NOMO-1 (cell line): ENCODE data around the gene NOXO1.

Source experiments
- DNase-seq, 2 experiments: peaks; one replicate each; lab custom pipeline; 2025; ENCODE audit not compliant: unreplicated experiment in 2 of 2; lab: John Stamatoyannopoulos, UW

Gene NOXO1

DNA sequence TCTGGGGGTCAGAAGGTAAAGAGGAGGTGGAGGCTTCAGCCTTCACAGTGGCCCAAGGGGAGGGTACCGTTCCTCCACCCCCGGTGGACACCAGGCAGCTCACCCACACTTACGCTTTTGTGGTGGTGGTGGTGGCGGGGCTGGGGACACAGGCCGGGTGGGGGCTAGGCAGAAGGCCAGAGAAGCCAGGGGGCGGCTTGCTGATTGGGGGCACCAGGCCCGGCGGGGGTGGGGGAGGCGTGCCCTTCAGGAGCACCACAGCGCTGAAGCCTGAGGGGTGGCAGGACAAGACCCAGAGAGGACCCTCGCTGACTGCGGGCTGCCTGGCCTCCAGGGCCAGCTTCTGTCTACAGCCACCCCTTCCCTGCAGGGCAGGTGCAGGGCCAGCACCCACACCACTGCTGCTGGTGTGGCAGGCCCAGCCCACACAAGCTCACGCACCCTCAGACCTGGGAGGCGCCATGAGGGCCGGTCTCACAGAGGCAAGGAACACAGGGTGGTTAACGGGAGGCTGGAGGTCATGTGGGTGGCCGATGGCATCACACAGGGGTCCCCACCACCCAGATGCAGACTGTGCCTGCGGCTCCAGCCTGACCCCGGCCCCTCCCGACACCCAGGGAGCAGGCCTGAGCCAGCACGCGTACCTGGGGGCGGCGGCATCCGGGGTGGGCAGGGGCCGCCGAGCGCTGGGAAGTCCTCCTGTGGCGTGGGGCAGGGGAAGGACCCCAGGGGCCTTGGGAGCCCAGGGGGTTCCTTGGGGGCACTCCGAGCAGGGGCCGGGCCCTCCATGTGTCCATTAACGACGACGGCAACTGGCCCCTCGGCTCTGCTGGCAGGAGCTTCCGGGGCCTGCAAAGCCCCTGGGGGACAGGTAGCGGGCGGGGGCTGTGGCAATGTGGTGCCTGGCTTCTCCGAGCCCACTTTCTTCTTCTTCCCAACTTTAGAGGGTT is 17.9 kb upstream of the NOXO1 start:
- no peak for DNase-seq

- DNase-seq = no peak
These were observed 17.1 kb upstream of the NOXO1 start for GRCh38 chr16:1998360-1998835.

DNA sequence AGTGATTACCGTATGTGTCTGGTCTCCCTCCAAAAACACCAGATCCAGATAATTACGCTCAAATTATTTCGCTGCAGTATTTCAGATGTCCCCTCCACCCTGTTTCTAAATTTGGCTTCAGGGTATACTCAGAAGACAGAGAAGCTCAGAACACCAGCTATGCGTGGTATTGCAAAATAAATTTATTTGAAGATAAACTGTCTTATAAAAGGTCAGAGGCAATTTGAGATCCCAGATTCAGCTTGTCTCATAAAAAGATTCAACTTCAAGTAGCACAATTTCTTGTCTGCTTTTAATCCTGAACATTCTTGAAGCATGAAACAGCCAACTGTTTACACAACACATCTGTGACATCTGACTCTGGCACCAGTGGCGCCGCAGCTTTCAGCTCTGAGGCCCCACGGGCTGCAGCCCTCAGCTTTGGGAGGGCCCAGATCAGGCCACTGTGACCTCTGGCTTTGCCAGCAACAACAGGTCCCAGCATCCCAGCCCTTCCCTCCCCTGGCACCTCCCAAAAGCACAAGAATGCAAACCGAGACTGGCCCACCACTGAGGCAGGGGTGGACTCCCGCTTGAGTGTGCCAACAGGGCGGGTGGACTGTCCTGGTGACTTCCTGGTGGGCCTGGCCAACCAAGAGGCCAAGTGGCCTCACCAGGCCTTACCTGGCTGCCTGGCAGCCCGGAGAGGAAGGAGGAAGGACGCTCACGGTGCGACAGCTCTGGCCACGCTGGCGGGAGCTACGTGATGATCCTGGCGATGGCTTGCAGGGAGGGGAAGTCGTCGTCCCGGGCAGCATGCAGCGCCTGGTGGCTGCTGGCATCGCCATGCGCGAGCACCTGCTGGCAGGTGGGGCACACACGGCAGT is 16.5 kb upstream of the NOXO1 start:
- DNase-seq = no peak

GRCh38 chr16:1993731-1994131 is 12.5 kb upstream of the NOXO1 start:
- no peak for DNase-seq

GRCh38 chr16:1992704-1993317 is 11.5 kb upstream of the NOXO1 start:
- DNase-seq = no peak

GRCh38 chr16:1991948-1992703 is 10.9 kb upstream of the NOXO1 start:
- peak; percentile 73 to 88 for DNase-seq

DNA sequence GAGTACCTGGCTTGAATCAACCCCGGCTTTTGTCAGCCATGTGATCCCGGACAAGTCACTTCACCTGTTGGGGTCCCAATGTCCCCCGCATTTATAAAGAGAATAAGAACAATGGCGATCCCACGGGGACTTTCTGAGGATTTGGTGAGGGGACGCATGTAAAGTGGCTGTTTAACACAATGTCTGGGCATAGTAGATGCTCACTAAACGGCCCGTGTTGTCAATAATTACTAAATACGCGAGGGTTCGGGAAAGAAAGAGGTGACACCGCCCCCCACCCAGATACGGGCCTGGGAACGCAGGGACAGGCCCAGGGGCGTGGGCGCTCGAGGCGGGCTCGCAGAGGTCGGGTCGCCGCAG is 10.3 kb upstream of the NOXO1 start:
- DNase-seq = no peak

DNA sequence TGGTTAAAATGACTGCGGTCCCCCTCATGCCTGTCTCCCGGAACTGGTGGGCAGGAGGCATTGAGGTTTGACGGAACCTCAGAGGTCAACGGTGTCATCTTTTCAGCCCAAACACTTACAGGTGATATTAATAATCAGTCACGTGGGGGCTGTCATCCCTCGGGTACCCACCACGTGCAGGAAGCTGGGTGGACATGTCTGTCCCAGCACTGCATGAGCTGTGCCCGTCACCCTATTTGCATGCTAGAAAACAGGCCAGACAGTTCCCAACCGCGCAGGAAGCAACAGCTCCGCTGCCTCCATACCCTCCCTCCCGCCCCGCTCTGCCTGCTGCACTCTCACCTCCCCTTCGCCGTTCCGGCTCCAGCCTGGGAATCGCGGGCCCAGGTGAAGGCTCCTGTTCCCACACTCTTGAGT is 9.9 kb upstream of the NOXO1 start:
- no peak for DNase-seq

DNA sequence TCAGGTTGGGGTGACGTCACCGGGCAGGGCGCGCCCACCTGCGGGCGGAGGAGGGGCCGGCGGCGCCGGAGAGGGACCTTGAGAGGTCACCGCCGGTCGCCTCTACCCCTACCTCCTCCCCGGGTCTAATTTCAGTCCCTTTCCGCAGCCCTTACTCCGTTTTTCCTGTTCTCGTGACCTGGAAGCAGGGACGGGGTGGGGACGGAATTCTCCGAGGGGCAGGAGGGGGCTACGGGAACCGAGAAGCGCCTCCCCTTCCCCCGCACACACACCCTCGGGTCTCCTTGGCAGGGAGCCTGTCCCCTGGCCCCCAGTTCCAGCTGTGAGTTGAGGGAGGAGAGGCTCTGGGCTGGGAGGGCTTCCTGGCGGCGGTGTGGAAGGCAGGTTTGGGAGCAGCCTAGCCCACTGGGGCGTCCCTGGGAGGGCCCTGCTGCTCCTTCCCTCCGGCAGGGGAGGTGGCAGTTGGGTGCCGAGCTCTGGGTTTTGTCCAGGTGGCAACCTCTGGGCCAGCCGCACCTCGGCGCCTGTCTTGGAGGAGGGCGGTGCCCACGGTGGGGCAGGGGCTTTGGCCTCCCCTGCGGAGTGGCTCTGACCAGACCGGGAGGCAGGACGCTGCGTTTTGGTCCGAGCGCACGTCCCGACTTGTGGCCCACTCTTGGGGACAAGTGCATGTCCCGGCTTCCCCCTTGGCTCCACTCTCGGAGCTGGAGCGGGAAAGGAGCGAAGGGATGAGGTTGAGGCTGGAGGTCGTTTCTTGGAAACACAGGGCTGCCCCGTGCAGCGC is 9.3 kb upstream of the NOXO1 start:
- no peak for DNase-seq

DNA sequence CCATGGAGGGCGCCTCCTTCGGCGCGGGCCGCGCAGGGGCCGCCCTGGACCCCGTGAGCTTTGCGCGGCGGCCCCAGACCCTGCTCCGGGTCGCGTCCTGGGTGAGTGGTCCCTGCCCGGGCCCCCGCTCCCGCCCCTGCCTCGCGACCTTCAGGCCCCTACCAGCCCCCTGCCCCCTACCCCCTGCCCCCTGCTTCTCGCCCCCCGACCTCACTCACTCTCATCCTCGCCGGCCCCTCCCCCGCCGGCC is 8.8 kb upstream of the NOXO1 start:
- no peak for DNase-seq

DNA sequence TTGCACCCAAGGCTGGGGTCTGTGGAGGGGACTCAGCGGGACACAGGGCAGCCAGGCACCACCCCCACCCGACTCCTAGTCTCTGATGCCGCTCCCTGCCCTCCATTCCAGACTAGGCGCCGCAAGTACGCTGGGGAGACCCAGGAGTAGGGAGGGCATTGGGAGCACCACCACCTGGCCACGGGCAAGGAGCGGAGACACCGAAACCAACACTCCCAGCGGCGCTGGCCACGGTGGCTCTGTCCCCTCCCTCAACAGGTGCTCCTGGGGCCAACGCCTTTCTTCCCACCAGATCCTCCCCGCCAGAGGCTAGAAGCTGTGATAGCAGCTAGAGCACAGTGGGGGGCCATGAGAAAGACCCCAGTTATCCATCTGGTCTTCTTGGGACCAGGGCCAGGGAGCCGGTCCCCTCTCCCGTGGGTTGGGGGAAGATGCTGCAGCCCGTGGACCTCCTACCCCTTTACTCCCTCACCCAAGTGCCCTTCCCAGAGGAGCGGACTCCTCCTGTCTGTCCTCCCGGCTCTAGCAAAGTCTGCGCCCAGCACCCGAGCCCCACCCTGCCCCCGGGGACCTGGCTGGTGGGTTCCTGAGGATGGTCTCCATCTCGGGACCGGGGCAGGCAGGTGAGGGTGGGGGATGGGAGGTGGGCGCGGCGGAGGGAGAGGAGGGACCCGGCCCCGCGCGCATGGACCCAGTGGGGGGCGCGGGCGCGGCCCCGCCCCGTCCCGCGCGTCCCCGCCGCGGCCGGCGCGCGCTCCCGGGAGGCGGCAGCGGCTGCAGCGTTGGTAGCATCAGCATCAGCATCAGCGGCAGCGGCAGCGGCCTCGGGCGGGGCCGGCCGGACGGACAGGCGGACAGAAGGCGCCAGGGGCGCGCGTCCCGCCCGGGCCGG is 8.2 kb upstream of the NOXO1 start, which contains the start of gene SYNGR3:
Gene SYNGR3, plus strand, starts transcription at position 762 of the 892 bp plus-strand sequence. CDS start 133 bp downstream, outside the sequence.
- DNase-seq = no peak

DNA sequence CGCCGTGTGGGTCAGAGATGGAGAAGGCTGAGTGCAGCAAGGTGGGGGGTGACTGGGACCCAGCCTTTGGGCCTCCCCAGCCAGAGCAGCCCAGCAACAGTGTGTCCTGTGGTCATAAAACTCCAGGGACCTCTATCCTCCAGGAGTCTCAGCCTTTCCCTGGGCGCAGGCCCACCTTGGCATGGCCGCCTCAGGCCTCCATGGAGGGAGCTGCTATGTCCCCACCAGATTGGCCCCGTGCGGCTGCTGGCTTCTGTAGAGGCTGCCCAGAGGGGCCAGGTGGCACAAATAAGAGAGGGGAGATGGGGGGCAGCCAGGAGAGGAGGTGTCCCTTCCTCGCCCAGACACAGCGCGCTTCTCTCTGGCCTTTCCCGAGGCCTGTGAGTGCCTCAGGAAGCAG is 5.9 kb upstream of the NOXO1 start:
- DNase-seq = no peak

DNA sequence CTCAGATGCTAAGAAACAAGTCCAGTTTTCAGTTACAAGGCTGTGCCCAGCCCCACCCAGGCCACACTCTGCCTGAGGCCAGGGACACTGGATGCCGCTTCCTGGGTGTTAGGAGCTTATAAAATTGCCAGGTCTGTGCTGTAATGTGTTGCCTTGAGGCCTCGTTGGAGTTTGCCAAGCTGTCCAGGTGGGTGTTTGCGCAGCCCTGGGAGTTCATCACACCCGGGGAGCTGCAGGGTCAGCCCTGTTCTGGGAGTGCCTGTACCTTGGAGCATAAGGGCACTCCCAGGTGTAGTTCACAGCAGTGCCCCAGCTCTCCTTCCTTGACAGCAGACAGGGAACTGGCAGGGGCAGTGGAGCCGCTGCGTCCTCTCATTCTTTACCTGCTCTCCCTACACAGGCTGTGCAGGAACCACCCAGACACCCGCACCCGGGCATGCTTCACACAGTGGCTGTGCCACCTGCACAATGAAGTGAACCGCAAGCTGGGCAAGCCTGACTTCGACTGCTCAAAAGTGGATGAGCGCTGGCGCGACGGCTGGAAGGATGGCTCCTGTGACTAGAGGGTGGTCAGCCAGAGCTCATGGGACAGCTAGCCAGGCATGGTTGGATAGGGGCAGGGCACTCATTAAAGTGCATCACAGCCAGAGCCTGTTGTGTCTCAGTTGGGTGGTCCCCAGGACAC is 4.3 kb upstream of the NOXO1 start:
- no peak for DNase-seq

DNA sequence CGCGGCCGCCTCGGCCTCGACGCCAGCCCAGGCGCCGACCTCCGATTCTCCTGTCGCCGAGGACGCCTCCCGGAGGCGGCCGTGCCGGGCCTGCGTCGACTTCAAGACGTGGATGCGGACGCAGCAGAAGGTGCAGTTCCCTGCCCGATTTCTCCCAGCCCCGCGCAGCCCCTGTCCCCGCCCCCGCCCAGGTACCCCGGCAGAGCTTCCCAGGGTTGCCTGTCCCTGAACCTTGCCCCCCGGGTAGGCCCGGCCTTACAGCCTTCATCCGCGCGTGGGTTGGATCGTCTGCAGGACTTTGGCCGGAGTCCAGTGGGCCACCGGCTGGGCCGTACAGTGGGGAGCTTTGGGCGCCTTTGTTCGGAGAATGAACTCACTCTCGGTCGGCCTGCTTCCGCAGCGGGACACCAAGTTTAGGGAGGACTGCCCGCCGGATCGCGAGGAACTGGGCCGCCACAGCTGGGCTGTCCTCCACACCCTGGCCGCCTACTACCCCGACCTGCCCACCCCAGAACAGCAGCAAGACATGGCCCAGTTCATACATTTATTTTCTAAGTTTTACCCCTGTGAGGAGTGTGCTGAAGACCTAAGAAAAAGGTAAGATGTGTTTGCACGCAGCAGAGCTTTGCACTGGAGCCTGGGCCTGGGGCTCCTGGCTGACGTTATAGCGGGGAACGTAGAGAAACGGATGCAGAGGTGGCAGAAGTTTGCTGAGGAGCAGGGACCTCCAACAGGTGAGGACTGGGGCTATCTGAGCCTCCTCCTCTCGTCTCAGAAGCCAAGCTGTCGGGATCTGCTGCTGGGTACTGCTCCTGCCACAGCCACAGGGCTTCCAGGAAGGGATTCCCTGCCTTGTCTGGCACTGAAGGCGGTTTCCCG is 3.3 kb upstream of the NOXO1 start:
- DNase-seq = no peak

GRCh38 chr16:1983544-1984346 is 2.5 kb upstream of the NOXO1 start, which contains the start of gene GFER:
GFER (plus strand) TSS chr16:1984193; CDS start chr16:1984219, 26 bp downstream.
- peak; percentile 88 to 93 for DNase-seq

DNA sequence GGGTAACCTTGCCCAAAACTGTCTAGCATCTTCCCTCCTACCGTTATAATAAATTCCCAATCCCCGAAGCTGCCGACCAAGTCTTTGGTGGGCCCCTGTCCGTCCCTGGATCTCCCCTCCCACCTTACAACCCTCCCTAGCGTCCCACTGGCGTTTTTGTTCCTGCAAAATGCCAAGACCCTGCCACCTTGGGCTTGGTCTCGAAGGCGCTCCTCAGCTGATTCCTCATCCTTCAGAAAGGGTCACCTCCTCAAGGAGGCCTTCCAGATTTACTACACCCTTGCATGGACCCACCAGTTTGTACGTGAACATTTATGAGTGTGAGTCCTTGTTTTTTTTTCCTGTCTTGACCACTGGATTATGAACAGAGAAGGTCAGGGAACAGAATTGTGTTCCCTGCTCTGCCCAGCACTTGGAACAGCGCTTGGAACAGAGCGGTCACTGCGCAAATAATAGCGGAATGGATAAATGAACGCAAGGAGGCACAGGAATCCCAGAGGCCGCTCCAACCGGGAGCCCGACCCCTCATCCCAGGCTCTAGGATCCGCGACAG is 1.8 kb upstream of the NOXO1 start:
- DNase-seq = no peak
